Embryonic facial prominence (tissue), 1 donor: ENCODE results near the gene SLC6A8.

Experiments used
- DNase-seq: peaks from one replicate; pipeline ENCODE4 v3.0.0-alpha.2; 2016; ENCODE audit errors: extremely low spot score

SLC6A8 gene

DNA sequence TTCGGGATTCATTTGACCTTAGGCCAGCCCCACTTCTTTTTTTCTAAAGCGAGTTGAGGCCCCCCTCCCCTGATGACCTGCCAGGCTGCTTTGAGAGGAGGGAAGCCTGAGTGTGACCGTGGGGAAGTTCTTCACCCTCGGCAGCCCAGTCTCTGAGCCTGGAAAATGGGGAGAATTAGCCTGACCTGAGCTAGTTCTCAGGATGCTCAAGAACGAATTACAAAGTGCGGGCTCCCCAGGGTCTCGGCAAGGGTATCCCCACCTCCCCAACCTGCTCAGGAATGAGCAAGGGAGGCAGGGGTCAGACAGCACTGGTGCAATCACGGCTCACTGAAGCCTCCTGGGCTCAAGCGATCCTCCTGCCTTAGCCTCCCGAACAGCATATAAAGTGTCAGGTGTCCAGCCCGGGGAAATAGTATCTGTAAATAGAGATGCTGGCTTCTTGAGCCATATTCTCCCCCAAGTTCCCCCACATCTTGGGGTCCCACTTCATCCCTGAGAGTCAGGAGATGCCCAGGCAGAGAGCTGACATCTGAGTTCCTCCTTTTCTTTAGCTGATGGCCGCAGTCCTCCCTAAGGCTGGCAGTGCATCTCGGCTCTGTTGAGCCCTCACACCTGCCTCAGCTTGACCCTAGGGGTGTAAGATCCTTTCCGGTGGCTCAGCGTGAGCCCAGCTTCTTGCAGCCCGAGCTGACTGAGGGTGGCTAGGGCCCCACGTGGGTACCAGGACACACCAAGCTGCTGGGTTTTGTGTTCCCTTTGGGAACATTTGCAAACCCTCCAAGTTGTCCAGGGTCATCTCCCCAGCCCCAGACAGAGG lies 39.2 kb upstream of the SLC6A8 start:
- DNase-seq, result no peak

DNA sequence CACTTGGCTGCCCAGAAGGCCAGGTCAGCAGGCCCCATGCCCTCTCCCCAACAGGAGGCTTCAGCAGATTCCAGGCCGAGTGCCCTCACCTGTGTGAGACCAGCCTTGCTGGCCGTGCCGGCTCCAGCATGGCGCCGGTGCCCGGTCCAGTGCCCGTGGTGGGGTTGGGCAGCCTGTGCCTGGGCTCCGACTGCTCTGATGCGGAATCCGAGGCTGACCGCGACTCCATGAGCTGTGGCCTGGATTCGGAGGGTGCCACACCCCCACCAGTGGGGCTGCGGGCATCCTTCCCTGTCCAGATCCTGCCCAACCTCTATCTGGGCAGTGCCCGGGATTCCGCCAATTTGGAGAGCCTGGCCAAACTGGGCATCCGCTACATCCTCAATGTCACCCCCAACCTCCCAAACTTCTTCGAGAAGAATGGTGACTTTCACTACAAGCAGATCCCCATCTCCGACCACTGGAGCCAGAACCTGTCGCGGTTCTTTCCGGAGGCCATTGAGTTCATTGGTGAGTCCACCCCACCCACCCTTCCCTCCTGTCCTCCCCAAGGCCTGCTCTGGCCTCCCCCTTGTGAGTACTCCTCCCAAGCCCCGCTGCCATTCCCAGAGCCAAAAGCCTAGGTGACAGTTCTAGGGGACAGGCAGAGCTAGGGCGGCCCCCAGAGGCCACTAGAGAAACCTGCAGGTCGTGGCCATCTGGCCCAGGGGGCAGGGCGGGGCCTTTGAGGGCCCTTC lies 38.4 kb upstream of the SLC6A8 start:
- DNase-seq, result no peak

DNA sequence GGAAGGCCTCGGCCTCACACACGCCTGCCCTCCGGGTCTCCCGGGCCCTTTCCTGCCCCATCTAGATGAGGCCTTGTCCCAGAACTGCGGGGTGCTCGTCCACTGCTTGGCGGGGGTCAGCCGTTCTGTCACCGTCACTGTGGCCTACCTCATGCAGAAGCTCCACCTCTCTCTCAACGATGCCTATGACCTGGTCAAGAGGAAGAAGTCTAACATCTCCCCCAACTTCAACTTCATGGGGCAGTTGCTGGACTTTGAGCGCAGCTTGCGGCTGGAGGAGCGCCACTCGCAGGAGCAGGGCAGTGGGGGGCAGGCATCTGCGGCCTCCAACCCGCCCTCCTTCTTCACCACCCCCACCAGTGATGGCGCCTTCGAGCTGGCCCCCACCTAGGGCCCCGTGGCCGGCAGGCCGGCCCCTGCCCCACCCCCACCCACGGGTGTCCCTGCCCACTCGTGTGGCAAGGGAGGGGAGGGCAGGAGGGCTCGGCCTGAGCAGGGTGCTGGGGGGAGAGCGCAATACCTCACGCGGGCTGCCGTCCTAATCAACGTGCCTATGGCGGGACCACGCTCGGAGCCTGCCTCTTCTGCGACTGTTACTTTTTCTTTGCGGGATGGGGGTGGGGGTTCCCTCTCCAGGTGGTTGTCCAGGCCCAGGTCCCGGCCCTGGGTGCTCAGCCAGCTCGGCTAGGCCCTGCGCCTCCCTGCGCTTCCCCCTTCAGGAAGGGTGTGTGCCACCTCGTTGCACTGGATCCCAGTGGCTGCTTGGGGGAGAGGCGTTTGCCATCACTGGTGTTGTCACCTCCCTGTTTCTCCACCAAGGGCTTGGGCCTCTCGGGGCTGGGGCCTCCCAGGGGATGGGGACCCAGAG lies 37.6 kb upstream of the SLC6A8 start:
- DNase-seq, result no peak

DNA sequence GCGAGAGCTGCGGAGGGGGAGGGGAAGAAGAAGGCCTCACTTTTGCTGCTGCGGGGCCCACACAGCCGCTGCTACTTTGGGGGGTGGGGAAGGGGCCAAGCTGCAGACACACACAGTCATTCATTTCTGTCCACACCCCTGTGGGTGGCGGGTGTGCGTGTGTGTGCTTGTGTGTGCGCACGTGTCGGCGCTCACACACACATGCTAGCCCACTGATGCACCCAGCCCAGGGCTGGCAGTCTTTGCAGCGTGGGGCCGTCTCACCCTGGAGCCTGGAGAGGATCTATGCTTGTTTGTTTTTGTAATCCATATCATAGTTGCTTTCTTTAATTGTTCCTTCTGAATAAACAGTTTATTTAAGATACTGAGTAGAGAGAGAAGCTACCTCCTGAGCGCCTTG lies 36.8 kb upstream of the SLC6A8 start:
- DNase-seq, result no peak

DNA sequence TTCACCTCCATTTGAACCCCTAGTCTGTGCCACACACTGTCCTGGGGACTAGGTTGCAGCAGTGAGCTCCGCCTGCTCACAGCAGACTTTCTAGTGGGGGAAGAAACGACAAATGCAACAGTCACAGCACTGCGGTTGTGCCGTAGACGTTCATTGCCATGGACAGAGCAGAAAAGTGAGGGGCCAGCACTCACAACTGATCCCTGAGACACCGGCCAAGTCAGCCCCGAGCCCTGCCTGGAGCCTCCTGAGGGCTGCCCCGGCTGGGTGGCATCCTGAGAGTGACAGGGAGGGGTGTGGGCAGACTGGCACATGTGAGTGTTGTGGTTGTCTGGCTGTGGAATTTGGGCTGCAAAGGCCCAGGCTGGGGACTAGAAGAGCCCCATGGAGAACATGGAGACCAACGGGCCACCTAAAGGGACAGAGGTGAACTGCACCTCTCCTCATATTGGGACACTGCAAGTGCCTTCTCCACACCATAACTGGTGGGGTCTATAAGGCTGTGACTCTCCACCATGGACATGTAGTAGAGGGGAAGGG lies 36.1 kb upstream of the SLC6A8 start:
- no peak for DNase-seq

DNA sequence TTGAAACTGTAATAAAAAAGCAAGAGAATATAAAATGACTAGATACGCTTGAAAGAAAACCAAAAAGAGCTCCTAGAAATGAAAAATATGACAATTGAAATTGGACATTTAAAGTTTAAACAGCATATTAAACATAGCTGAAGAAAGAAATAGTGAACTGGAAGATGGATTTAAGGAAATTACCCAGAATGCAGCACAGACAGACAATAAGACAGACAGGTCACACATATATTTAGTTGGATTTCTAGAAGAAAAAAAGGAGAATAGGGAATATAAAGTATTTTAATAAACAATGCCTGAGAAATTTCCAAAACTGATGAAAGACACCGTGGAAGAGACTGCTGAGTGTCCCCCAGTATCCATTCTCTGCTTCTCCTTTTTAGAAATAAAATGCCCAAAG lies 34.2 kb upstream of the SLC6A8 start:
- no peak for DNase-seq

DNA sequence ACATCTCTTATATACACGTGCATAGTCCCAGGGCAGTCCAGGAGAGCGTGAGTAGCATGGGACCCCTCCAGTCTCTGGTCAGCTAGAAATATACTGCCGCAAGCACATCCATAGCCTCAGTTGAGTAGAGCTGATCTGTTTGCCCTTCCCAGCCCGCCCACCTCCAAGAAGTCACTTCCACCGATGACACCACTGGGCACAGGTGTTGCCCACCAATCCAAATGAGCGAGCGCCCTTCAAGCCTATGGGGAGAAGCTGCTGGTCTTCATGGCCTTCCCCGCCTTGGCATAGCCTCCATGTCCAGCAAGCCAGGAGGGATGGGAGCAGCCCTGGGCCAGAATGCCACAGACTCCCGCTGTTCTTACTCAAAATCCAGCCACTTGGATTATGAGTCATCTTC lies 30.6 kb upstream of the SLC6A8 start:
- DNase-seq, result no peak

DNA sequence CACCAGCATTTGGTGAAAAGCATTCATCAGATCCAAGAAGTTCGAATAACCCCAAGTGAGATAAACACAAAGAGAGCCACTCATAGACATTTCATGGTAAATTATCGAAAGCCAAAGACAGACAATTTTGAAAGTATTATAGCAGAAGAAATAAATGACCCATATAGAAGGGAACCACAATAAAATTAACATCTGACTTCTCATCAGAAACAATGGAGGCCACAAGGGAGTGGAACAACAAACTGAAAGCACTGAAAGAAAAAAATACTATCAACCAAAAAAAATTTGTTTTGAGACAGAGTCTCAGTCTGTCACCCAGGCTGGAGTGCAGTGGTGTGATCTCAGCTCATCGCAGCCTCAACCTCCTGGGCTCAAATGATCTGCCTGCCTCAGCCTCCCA lies 28.5 kb upstream of the SLC6A8 start:
- DNase-seq, result no peak

DNA sequence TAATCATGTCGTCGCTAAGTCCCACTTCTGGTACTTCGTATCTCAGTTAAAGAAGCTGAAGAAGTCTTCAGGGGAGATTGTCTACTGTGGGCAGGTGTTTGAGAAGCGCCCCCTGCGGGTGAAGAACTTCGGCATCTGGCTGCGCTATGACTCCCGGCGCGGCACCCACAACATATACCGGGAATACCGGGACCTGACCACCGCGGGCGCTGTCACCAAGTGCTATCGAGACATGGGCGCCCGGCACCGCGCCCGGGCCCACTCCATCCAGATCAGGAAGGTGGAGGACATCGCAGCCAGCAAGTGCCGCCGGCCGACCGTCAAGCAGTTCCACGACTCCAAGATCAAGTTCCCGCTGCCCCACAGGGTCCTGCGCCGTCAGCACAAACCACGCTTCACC lies 25.5 kb upstream of the SLC6A8 start:
- DNase-seq, result no peak

DNA sequence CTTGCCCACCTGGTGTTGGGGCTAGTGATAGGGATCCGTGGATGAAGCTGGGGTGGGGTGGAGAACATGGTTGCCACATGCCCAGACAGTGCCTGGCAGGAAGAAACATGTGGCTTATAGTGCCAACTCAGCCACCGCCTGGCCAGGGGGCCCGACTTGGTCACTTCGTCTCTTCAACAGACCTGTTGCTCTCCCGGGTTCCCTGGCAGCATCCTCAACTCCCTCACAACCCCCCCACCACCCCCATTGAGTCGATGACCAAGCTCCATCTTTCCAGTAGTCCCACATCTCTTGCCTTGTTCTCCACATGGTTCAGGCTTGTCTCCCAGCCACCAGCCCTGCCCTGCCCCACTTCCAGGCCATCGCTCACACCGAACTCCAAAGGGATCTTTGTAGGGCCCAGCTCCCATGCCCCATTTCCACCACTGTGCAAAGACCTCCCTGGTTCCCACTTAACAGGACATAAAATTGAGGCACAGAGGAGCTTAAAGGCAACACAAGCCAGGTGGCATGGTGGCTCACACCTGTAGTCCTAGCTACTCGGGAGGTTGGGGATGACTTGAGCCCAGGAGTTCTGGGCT lies 21.9 kb upstream of the SLC6A8 start:
- no peak for DNase-seq

DNA sequence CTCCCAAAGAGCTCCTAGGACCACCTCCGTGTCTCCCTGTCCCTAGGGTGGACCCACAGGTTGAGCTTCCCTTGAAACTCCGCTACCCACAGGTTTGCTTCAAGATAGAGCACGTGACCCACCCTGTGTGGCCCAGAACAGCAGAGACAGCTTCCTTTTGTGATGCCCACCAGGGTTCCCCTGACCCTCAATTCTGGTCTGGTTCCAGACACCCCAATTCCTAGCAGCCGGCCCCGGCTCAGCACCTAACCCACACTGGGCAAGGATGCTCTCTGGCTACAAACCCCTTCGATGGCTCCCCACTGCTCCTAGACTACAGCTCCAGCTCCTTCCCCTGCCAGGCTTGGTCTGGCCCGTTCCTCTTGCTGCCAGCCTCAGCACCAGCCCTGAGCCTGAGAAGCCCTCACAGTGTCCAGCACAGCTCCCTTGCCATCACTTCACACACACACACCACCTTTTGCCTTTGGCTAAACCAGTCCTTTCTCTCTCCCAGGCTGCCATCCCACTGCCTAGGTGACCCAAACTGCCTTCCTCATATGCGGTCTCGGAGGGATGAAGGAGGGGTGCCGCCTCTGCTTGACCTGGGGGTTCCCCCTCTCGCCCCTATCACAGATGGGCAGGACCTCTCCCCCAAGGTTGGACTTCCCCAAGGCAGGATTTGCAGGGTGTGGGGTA lies 20.3 kb upstream of the SLC6A8 start:
- no peak for DNase-seq

DNA sequence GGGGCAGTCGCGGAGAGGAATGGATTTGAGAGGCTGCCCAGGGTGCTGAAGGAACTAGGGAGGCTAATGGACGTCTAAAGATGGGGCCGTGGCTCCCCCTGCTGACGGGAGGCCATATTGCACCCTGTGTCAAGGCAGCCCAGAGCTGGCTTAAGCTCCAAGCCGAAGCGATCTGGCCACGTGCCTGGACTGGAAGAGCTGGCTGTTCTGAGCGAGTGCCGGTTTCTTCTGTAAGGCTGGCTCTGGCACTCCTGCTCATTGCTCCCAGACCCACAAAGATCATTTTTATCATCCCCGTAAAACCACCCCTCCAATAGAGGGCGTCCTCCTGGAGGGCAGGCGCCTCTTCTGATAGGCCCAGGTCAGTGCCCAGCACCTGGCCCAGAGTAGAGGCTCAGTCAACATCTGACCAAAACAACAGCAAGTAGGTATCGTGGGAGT lies 19.8 kb upstream of the SLC6A8 start:
- peak; percentile 59 for DNase-seq

DNA sequence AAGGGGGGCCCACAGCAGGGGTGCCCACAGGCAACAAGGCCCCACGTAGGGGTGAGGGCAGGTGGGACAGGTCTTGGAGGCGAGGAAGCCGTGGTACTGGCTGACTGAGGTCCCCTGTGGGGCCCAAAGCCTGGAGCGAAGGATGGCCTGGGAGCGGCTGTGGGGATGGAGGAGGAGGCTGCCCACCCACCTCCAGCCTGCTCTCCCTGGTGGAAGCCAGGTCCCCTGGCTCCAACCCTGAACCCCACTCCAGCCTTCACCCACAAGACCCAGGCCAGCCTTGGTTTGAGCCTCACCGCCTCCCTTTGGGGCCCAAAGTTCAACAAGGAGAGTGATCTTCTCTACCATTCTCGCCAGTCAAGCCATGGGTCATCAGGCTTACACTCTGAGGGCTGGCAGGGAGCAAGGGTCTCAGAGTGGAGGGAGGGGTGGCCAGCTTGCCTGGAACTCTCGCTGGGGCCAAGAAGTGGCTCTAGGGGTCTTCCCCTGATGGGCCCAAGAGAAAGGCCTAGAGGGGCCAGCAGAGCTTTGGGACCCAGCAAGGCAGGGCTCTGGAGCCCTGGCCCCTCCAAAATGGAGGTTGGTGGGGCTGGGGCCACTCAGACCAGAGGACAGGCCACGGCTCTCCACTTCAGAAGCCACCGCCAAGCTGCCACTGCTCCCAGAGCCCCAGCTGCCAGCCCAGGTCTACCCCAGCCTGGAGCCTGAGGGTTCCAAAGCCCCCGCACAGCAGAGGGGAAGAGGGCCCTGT lies 19.1 kb upstream of the SLC6A8 start:
- no peak for DNase-seq

DNA sequence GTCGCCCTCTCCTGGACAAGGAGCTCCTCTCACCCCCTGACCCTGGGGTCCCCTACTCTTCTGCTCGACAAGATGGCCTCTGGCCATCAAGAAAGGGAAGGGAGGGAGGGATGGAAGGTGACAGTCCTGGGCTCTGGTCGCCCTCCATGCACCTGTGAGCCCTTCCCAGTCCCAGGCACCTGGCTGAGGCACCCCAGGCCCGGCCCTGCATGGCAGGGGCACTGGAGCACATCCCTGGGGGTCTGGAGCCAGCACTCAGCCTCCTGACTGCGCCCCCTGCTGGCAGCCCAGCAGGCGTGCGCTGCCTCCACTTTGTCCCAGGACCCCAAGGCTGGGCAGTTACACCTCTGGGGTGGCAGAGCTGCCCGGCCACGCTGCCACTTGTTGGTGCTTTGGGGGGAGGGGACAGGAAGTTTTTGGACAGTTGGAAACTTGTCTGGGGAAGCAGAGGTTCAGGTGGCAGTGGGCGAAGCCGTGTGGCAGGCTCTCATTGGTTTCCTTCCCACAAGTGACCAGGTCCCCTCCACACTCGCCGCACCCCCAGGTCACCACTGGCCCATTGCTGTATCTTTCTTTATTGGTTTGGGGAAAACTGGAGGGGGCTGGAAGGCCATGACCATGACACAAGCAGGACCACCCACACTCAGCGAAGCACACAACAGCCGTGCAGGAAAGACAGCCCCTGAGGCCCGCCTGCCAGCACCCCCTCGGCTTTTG lies 18.4 kb upstream of the SLC6A8 start:
- no peak for DNase-seq

DNA sequence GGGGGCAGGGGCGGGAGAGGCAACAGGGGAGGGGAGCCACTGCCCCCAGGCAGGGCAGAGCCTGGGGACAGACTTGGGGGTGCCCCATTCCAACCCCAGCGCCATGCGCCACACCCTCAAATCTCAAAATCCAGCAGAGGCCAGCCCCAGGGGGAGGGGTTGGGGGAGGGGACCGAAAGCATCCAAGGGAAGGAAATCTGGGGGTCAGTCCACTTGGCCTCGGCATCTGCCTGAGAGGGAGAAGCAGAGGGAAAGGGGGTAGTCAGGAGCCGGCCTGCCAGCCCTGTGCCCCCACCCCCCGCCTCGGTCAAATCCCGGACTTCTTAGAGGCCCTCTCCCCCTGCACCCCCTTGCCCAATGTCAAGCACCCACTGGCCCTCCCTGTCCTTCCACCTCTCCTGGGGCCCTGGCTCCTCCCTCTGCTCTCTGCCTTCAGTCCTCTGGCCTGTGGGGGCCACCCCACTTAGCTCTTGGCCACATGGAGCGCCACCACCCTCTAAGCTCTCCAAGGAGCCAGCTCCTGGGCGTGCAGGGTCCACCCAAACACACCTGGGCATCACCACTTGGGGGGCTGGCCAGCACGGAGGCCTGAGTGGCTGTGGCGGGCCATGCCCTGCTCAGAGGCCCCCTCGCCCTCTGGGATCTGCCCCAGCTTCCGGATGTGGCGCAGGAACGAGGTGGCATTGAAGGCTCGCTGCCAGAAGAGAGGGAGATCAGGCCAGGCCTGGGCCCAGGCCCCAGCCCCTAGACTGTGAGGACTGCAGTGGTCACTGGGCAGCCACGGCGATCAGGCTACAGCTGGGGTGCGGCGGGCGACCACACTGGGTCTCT lies 17.6 kb upstream of the SLC6A8 start:
- no peak for DNase-seq

DNA sequence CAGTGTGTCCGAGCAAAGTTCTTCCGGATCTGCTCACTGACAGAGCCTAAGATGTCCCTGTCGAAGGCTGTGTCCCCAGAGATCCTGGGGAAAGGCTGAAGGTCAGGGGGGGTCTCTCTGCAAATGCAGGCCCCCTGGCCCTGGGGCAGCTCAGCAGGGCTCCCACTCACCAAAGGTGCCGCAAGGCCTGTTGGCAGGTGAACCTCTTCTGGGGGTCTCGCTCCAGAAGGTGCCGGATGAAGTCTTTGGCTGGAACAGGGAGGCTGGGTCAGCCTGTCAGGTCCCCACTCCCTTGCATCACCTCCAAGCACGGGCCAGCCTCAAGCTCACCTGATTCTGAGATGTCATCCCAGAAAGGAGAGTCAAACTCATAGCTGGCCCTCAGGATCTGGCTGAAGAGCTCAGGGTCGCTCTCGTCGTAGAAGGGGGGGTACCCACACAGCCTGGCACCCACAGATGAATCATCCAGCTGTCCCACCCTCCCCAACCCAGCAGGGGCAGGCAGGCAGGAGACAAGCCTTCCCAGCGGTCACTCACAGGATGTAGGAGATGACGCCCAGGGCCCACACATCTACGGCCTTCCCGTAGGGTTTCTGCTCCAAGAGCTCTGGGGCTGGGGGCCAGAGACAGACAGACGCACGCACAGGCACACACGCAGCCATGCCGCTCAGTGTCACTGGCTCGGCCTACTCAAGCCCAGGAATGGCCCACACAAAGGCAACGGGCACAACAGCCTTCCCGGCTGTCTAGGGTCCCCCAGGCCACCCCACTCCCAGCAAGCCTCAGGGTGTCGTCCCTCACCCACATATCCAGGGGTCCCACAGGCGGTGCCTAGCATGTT lies 16.8 kb upstream of the SLC6A8 start:
- DNase-seq, result no peak

DNA sequence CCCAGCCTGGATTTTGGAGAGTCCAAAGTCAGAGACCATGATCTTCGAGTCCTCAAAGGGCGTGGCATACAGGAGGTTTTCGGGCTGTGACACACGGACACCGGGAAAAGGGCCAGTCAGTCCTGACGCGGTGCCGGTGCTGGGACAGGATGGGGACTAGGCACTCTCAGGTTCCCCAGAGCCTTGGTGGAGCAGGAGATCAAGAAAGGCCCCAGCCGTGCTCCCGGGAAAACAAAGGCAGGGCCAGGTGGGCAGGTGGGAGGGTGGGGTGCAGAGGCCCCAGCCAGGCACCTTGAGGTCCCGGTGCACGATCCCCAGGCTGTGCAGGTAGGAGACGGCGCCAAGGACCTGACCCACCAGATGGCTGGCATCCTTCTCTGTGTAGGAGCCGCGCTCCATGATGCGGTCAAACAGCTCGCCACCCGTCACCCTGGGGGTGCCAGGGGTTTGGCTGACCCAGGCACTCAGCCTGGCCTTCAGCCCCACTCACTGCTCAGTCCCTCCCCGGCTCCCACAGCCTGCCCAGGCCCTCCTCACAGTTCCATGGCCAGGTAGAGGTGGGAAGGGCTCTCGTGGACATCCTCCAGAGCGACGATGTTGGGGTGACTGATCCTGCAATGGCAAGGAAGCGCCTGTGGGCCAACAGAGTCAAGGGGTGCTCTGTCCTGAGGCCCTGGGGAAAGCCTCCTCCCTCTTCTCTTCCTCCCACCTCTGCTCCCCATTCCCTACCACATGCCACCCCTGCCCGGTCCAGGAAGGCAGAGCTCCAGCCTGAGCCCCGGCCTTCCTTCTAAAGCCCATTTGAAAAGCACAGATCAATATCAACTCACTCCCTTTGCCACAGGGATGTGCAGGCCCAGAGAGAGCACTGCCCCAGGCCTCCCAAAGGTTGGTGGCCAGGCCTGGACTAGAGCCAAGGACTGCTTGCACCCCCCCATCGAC lies 15.9 kb upstream of the SLC6A8 start:
- DNase-seq, result no peak
